ENCODE data around the gene ERMP1.
"Not testable (repeated sequence)": the region's sequence is repeated elsewhere in the genome, so short reads cannot be mapped to it uniquely, and the experiment has no call there.

GRCh38 chr9:5783420-5783819, 49.5 kb downstream of the ERMP1 start:
- not testable (repeated sequence) for TF ChIP-seq CTCF (IDR thresholded peaks at IDR 0.05); EP300 (IDR thresholded peaks at IDR 0.05; ENCODE audit: borderline replicate concordance in 1 of 2, low read depth in 1 of 2, low read length in 1 of 2); NFIC (IDR thresholded peaks at IDR 0.05; ENCODE audit: borderline replicate concordance); CHD2 (IDR thresholded peaks at IDR 0.05; ENCODE audit: low read length, partially characterized antibody); REST (IDR thresholded peaks at IDR 0.05; ENCODE audit: low read depth, low read length); FOXJ3 (CRISPR knock-in tag; IDR thresholded peaks at IDR 0.05); NRF1 (IDR thresholded peaks at IDR 0.05; ENCODE audit: low read depth, low read length); POLR2AphosphoS5 (IDR thresholded peaks at IDR 0.05; ENCODE audit: low read depth, low read length); GABPA (IDR thresholded peaks at IDR 0.05; ENCODE audit: low read depth)
